Parathyroid adenoma (tissue), 2 donors: Measurements from ENCODE around the gene PAK6.

Experiments
- H2AFZ ChIP-seq: fragments of 300-600 bp; sonication (generic); one replicate; pipeline ENCODE4 v1.7.0; 2017; ENCODE audit warnings: antibody characterized with exemption, mild to moderate bottlenecking
- H3K27ac ChIP-seq: fragments of 300-600 bp; sonication (generic); one replicate; pipeline ENCODE4 v1.7.0; 2017
- H3K27me3 ChIP-seq: fragments of 300-600 bp; sonication (generic); one replicate; pipeline ENCODE4 v1.7.0; 2017; ENCODE audit warnings: low read length; ENCODE audit not compliant: control insufficient read depth, insufficient read depth
- H3K36me3 ChIP-seq: fragments of 300-600 bp; sonication (generic); one replicate; pipeline ENCODE4 v1.7.0; 2017; ENCODE audit warnings: low read length; ENCODE audit not compliant: control insufficient read depth, insufficient read depth
- H3K4me1 ChIP-seq: fragments of 300-600 bp; sonication (generic); one replicate; pipeline ENCODE4 v1.7.0; 2017; ENCODE audit warnings: control low read depth
- H3K4me2 ChIP-seq: fragments of 300-600 bp; sonication (generic); one replicate; pipeline ENCODE4 v1.7.0; 2017; ENCODE audit warnings: low read length
- H3K4me3 ChIP-seq: fragments of 300-600 bp; sonication (generic); one replicate; pipeline ENCODE4 v1.7.0; 2017; ENCODE audit warnings: low read depth, low read length
- H3K79me2 ChIP-seq: fragments of 300-600 bp; sonication (generic); one replicate; pipeline ENCODE4 v1.7.0; 2017; ENCODE audit warnings: control low read depth
- H3K9ac ChIP-seq: fragments of 300-600 bp; sonication (generic); one replicate; pipeline ENCODE4 v1.7.0; 2017; ENCODE audit warnings: mild to moderate bottlenecking
- H3K9me3 ChIP-seq: fragments of 300-600 bp; sonication (generic); one replicate; pipeline ENCODE4 v1.7.0; 2017; ENCODE audit warnings: low read length; ENCODE audit not compliant: control insufficient read depth
- TF ChIP-seq, protein P1 (sequence below): fragments of 300-600 bp; sonication (generic); IDR thresholded peaks from one replicate; pipeline ENCODE4 v1.7.0; 2017; ENCODE audit warnings: antibody characterized with exemption, mild to moderate bottlenecking
- donor health status: primary hyperparathyroidism.

Gene PAK6

DNA sequence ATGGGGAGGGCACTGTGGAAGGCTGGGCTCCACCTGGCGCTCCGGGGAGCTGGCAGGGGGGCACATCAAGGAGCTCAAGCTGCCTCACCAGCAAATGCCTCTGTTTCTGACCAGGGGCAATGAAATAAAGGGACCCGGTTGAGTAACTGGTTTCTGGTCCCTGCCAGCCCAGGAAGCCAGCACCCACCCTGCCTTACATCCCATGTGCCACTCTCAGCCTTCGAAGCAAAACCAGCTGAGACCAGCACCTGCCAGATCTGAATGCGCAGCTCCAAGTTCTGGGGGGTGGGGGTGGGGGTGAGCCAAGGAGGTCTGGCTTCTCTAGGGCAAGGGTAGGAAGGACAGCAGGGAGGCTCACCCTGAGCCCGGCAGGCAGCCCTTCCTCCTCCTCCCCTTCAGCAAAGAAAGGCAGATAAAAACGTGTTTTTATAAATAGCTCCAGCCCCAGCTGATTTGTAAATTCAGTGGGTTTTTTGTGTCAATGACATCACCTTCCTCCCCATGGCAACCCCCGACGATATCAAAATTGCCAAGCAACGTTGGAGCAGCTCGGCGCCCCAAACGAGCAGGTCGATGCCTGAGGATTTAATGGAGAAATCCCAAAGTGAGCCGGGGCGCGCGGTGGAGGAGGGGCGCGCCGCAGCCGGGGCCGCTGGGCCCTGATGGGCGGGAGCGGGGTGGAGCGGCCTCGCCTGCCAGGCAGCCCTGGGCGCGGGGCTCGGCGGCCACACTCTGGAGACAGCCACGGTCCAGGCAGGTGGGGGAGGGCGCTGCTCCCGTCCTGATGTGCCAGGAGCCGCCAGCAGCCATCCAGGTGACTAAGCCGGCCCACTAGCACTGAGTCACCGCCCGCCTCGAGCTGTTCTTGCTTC lies at the start of gene PAK6:
PAK6 (plus strand) TSS at position 532 of the 872 bp plus-strand sequence. CDS start 25,723 bp downstream, outside the sequence.
- no peaks in the 10 kb centered on the region for H3K79me2 ChIP-seq
- H3K4me3 ChIP-seq = peak within 1 kb of the TSS; percentile 35
- peak within 1 kb of the TSS; percentile 85 for H2AFZ ChIP-seq
- no peaks in the 10 kb centered on the region for H3K27me3 ChIP-seq
- no peaks in the 10 kb centered on the region for H3K4me1 ChIP-seq
- no peak within 1 kb of the TSS for H3K9ac ChIP-seq
- H3K4me2 ChIP-seq = peak within 1 kb of the TSS; percentile 44
- H3K27ac ChIP-seq = no peak within 1 kb of the TSS
- H3K9me3 ChIP-seq = no peaks in the 10 kb centered on the region
- TF ChIP-seq, protein P1, sequence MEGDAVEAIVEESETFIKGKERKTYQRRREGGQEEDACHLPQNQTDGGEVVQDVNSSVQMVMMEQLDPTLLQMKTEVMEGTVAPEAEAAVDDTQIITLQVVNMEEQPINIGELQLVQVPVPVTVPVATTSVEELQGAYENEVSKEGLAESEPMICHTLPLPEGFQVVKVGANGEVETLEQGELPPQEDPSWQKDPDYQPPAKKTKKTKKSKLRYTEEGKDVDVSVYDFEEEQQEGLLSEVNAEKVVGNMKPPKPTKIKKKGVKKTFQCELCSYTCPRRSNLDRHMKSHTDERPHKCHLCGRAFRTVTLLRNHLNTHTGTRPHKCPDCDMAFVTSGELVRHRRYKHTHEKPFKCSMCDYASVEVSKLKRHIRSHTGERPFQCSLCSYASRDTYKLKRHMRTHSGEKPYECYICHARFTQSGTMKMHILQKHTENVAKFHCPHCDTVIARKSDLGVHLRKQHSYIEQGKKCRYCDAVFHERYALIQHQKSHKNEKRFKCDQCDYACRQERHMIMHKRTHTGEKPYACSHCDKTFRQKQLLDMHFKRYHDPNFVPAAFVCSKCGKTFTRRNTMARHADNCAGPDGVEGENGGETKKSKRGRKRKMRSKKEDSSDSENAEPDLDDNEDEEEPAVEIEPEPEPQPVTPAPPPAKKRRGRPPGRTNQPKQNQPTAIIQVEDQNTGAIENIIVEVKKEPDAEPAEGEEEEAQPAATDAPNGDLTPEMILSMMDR = no peak
- no peaks in the 10 kb centered on the region for H3K36me3 ChIP-seq

DNA sequence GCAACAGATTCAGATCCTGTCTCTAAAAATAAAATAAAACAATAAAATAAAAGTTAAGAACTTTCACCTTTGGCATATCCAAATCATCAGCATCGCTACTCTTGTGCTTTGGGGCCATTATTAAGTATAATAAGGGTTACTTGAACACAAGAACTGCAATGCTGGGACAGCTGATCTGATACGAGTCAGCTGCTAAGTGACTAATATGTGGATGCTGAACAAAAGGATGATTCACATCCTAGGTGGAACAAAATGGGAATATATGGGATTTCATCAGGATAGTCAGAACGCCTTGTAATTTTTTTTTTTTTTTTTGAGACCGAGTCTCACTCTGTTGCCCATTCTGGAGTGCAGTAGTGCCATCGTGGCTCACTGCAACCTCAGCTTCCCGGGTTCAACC lies 48.3 kb upstream of the PAK6 start:
- TF ChIP-seq, protein P1 = no peak
- H3K4me3 ChIP-seq = no peak overlapping the region

DNA sequence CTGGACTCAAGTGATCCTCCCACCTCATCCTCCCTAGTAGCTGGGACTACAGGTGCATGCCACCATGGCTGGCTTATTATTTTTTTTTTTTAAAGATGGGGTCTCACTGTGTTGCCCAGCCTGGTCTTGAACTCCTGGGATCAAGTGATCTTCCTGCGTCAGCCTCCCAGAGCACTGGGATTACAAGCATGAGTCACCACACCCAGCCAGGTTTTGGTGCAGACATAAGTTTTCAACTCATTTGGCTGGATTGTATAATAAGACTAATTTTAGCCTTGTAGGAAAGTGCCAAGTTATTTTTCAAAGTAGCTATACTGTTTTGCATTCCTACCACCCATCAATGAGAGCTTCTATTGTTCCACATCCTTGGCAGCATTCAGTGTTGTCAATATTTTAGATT lies 45.9 kb upstream of the PAK6 start:
- H3K9ac ChIP-seq = no peak overlapping the region
- no peaks in the 10 kb centered on the region for H3K79me2 ChIP-seq
- no peak overlapping the region for H3K4me3 ChIP-seq
- no peaks in the 10 kb centered on the region for H3K27me3 ChIP-seq
- H3K4me1 ChIP-seq = no peaks in the 10 kb centered on the region
- no peak overlapping the region for H3K27ac ChIP-seq
- no peak overlapping the region for H2AFZ ChIP-seq
- no peak overlapping the region for H3K4me2 ChIP-seq
- TF ChIP-seq, protein P1 = no peak
- no peaks in the 10 kb centered on the region for H3K36me3 ChIP-seq
- no peaks in the 10 kb centered on the region for H3K9me3 ChIP-seq

More for the DNA sequence above, 48.3 kb upstream of the PAK6 start:
- H3K27me3 ChIP-seq = no peaks in the 10 kb centered on the region
- no peaks in the 10 kb centered on the region for H3K36me3 ChIP-seq
- no peaks in the 10 kb centered on the region for H3K4me1 ChIP-seq
- H2AFZ ChIP-seq = no peak overlapping the region
- H3K9ac ChIP-seq = no peak overlapping the region
- H3K79me2 ChIP-seq = no peaks in the 10 kb centered on the region
- no peak overlapping the region for H3K4me2 ChIP-seq
- no peaks in the 10 kb centered on the region for H3K9me3 ChIP-seq
- H3K27ac ChIP-seq = no peak overlapping the region

DNA sequence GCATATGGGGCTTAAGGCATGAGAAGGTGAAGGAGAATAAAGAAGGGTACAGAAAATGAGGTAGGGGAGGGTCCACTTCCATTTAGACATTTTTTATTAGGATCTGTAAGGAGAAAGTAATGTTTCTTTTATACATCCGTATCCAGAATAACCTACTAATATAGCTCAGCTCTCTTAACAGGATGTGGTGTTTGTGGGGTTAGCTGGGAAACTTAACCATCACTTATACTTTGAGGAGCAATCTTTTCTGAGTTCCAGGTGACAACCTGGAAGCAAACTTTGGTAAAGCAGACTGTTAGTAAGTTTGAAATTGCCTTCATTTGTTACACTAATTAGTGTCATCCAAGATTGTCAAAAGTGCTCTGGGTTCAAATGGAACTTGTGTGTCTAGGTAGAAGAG lies 41.4 kb upstream of the PAK6 start:
- TF ChIP-seq, protein P1 = no peak
- H2AFZ ChIP-seq = no peak overlapping the region
- H3K27me3 ChIP-seq = no peaks in the 10 kb centered on the region

More for the DNA sequence above, 41.4 kb upstream of the PAK6 start:
- Histone ChIP-seq H3K4me2 (no peak overlapping the region), H3K36me3 (no peaks in the 10 kb centered on the region), H3K4me1 (no peaks in the 10 kb centered on the region), H3K79me2 (no peaks in the 10 kb centered on the region), H3K27ac (no peak overlapping the region), H3K9ac (no peak overlapping the region), H3K9me3 (no peaks in the 10 kb centered on the region), H3K4me3 (no peak overlapping the region)
